GM12864 (cell line): ENCODE data around the gene EML1.

Source experiments
- DNase-seq: peaks from one replicate; pipeline ENCODE4 v3.0.0-alpha.2; 2011; ENCODE audit warnings: low read depth
- H3K4me3 ChIP-seq: 2 replicates; pipeline ENCODE4 v1.5.1; 2011; ENCODE audit warnings: mild to moderate bottlenecking, low read depth, low read length, control low read depth
- CTCF ChIP-seq: IDR thresholded peaks from 2 replicates; pipeline ENCODE4 v1.5.1; 2011; ENCODE audit warnings: low read depth, mild to moderate bottlenecking, moderate library complexity, low read length, control low read depth, inconsistent platforms; ENCODE audit errors: missing control alignments

The EML1 gene

GRCh38 chr14:99775351-99775750 is 17.9 kb upstream of the EML1 start:
- no peak for TF ChIP-seq CTCF
- no peak for DNase-seq
- no peak overlapping the region for H3K4me3 ChIP-seq

- no peak overlapping the region for H3K4me3 ChIP-seq
- no peak for DNase-seq
- TF ChIP-seq CTCF, result no peak
Measured at GRCh38 chr14:99777951-99778350, 15.3 kb upstream of the EML1 start.

- TF ChIP-seq CTCF, result no peak
- no peak for DNase-seq
- no peak overlapping the region for H3K4me3 ChIP-seq
Measured at GRCh38 chr14:99779751-99780150, 13.5 kb upstream of the EML1 start.

GRCh38 chr14:99780690-99781089 is 12.5 kb upstream of the EML1 start:
- TF ChIP-seq CTCF, result no peak
- no peak overlapping the region for H3K4me3 ChIP-seq
- no peak for DNase-seq

- no peak overlapping the region for H3K4me3 ChIP-seq
- no peak for DNase-seq
- TF ChIP-seq CTCF, result no peak
Measured at GRCh38 chr14:99781091-99781490, 12.1 kb upstream of the EML1 start.

- no peak overlapping the region for H3K4me3 ChIP-seq
- no peak for DNase-seq
- no peak for TF ChIP-seq CTCF
Measured at GRCh38 chr14:99781853-99782610, 11.2 kb upstream of the EML1 start.

GRCh38 chr14:99784508-99784907 is 8.7 kb upstream of the EML1 start:
- DNase-seq, result no peak
- TF ChIP-seq CTCF, result no peak

More at GRCh38 chr14:99784508-99784907, 8.7 kb upstream of the EML1 start:
- no peak overlapping the region for H3K4me3 ChIP-seq
